GM12878 (cell line): ENCODE data around the gene CACNA1B. TPM values are rescaled to one million over a fixed set of nuclear protein-coding genes. Genes with fewer than 3 reads are reported as not detected.

Experiments
- ATAC-seq: fragments of 200-7000 bp; cut with Tn5 transposase; 3 replicates; pipeline ENCODE4 v1.9.1; 2020; ENCODE audit warnings: mild to moderate bottlenecking, moderate library complexity
- BruUV-seq: library from RNA; stranded (reverse); fragments of 400-500 nt; replicated peaks from 2 replicates; lab custom pipeline; 2021; lab: Mats Ljungman, UMichigan
- CTCF ChIA-PET: fragments of 300-600 bp; sonication (Branson Sonifier 250); formaldehyde crosslinking; extraction: SDS; loops from one replicate; lab custom pipeline; 2021; ENCODE audit warnings: inconsistent platforms; lab: Yijun Ruan, JAX
- POLR2A ChIA-PET: fragments of 350-600 bp; formaldehyde crosslinking; extraction: SDS; loops from one replicate; lab custom pipeline; 2021; ENCODE audit warnings: inconsistent platforms; lab: Charles Lee
- RAD21 ChIA-PET: fragments of 300-600 bp; sonication (Branson Sonifier 250); formaldehyde crosslinking; loops from one replicate; lab custom pipeline; 2023; ENCODE audit warnings: antibody characterized with exemption; ENCODE audit not compliant: unreplicated experiment; lab: Charles Lee
- SMC1A ChIA-PET: fragments of 300-600 bp; sonication (Branson Sonifier 250); formaldehyde crosslinking; loops from one replicate; lab custom pipeline; 2023; ENCODE audit not compliant: unreplicated experiment, uncharacterized antibody; lab: Charles Lee
- DNase-seq: peaks from one replicate; pipeline ENCODE4 v3.0.0-alpha.2; 2011; ENCODE audit warnings: low read depth, low spot score
- FAIRE-seq: peaks from 3 replicates; lab custom pipeline; 2011; peaks lifted over from hg19 to GRCh38; lab: Jason Lieb, UNC
- H2AFZ ChIP-seq: 2 replicates; pipeline ENCODE4 v1.6.0; 2011; ENCODE audit warnings: low read depth, low read length, control low read depth; ENCODE audit not compliant: control insufficient read depth
- H3K27ac ChIP-seq: 2 replicates; pipeline ENCODE4 v1.5.1; 2011; ENCODE audit warnings: control low read depth; ENCODE audit not compliant: control insufficient read depth, insufficient read depth
- H3K27me3 ChIP-seq, 2 experiments: replicated peaks in 1 of 2; 2 replicates each; pipeline versions ENCODE4 v1.6.0 to v1.6.1; 2011; ENCODE audit warnings: low read length in 1 of 2; ENCODE audit not compliant: control insufficient read depth in 2 of 2, insufficient read depth in 2 of 2
- H3K36me3 ChIP-seq, 2 experiments: 2 replicates each; pipeline ENCODE4 v1.5.1; 2011; ENCODE audit warnings: low read length in 1 of 2; ENCODE audit not compliant: control insufficient read depth in 2 of 2, insufficient read depth in 2 of 2
- H3K4me1 ChIP-seq: 2 replicates; pipeline ENCODE4 v1.6.1; 2011; ENCODE audit warnings: mild to moderate bottlenecking, low read length, moderate library complexity, mixed read lengths; ENCODE audit not compliant: control insufficient read depth, insufficient read depth
- H3K4me2 ChIP-seq: 2 replicates; pipeline ENCODE4 v1.6.0; 2011; ENCODE audit warnings: control low read depth; ENCODE audit not compliant: control insufficient read depth, insufficient read depth
- H3K4me3 ChIP-seq: fragments of 200-600 bp; sonication (generic); 2 replicates; pipeline ENCODE4 v1.5.1; 2016
- H3K79me2 ChIP-seq: 2 replicates; pipeline ENCODE4 v1.6.0; 2011; ENCODE audit warnings: low read length; ENCODE audit not compliant: control insufficient read depth, insufficient read depth
- H3K9ac ChIP-seq: 2 replicates; pipeline ENCODE4 v1.8.0; 2011; ENCODE audit warnings: low read length, control low read depth, mixed read lengths; ENCODE audit not compliant: control insufficient read depth, insufficient read depth
- H3K9me3 ChIP-seq: replicated peaks from 3 replicates; pipeline ENCODE4 v1.5.1; 2011; ENCODE audit warnings: mild to moderate bottlenecking, low read length; ENCODE audit not compliant: control insufficient read depth, insufficient read depth
- H4K20me1 ChIP-seq: 2 replicates; pipeline ENCODE4 v1.6.0; 2011; ENCODE audit not compliant: control insufficient read depth, insufficient read depth
- BMI1 ChIP-seq: fragments of 450-650 bp; IDR thresholded peaks from 2 replicates; pipeline ENCODE4 v1.6.1; 2016; ENCODE audit warnings: mild to moderate bottlenecking, moderate library complexity, borderline replicate concordance
- GABPA ChIP-seq: IDR thresholded peaks from 2 replicates; pipeline ENCODE4 v1.6.1; 2014; ENCODE audit warnings: antibody characterized with exemption, low read depth, mild to moderate bottlenecking, inconsistent platforms
- SRF ChIP-seq, 2 experiments: IDR thresholded peaks; 2 replicates each; pipeline ENCODE4 v1.6.1; 2011; ENCODE audit warnings: low read depth in 2 of 2, low read length in 2 of 2, mild to moderate bottlenecking in 1 of 2, moderate library complexity in 1 of 2
- TAF1 ChIP-seq: IDR thresholded peaks from 2 replicates; pipeline ENCODE4 v1.6.1; 2011; ENCODE audit warnings: mild to moderate bottlenecking, low read depth, low read length, borderline replicate concordance
- WGBS: methylation state at CpG from one replicate; pipeline ENCODE4 v1.1.6; 2016; ENCODE audit warnings: low lambda C conversion rate; ENCODE audit not compliant: insufficient replicate concordance, insufficient coverage; ENCODE audit errors: missing lambda C conversion rate; 5-methylcytosine and 5-hydroxymethylcytosine counted together
- in situ Hi-C: fragments of 300-500 bp; cut with MboI; formaldehyde crosslinking; loops from 9 replicates; pipeline ENCODE4 v1.14.3; 2018; ENCODE audit warnings: mixed read lengths
- intact Hi-C: fragments of 100-400 bp; cut with micrococcal nuclease; formaldehyde crosslinking; loops from one replicate; pipeline ENCODE4 v1.14.2; 2022; ENCODE audit not compliant: unreplicated experiment
- polyA plus RNA-seq, 11 experiments: library from polyadenylated mRNA; depleted of rRNA in 4 of 11; unstranded in 6 of 11; stranded (reverse) in 5 of 11; fragments of >200 nt; fragmentation: Nextera tagmentation in 4 of 11; fragmentation: Illumina TruSeq in 1 of 11; extraction: Ambion mirVana in 4 of 11; extraction: Trizol in 1 of 11; gene quantifications; 1 replicate in 1 of 11; 2 replicates in 10 of 11; pipeline versions ENCODE4 v1.2.1 to v1.2.3, GENCODE V29; 2011 to 2016; ENCODE audit warnings: inconsistent platforms in 2 of 11, missing spikeins in 2 of 11, low read depth in 1 of 11
- total RNA-seq, 4 experiments: library from RNA; depleted of rRNA in 3 of 4; stranded (reverse); fragments of >200 nt in 3 of 4; fragmentation: Illumina TruSeq in 1 of 4; extraction: Trizol in 1 of 4; gene quantifications; 2 replicates each; pipeline versions ENCODE4 v1.2.1 to v1.2.3, GENCODE V29; 2013 to 2021
- TF ChIP-seq, protein P1 (sequence below): IDR thresholded peaks from 2 replicates; pipeline ENCODE4 v1.6.1; 2011; ENCODE audit warnings: low read depth, mild to moderate bottlenecking, low read length, moderate library complexity, borderline replicate concordance; ENCODE audit errors: extremely low read depth
- TF ChIP-seq, protein P2 (sequence below): IDR thresholded peaks from 2 replicates; pipeline ENCODE4 v1.6.1; 2012; ENCODE audit warnings: low read length, inconsistent platforms
- TF ChIP-seq, protein P3 (sequence below): fragments of 450-650 bp; formaldehyde crosslinking; IDR thresholded peaks from 2 replicates; pipeline ENCODE4 v1.4.0; 2022; ENCODE audit warnings: mild to moderate bottlenecking, moderate library complexity

CACNA1B gene
- total and polyA plus RNA-seq, 10 of the 15 experiments (the other 5 are each of a cell fraction or from before 2014, with no cell fraction given) = 0.01 to 0.03 (median 0.01) TPM; not detected in 7

DNA sequence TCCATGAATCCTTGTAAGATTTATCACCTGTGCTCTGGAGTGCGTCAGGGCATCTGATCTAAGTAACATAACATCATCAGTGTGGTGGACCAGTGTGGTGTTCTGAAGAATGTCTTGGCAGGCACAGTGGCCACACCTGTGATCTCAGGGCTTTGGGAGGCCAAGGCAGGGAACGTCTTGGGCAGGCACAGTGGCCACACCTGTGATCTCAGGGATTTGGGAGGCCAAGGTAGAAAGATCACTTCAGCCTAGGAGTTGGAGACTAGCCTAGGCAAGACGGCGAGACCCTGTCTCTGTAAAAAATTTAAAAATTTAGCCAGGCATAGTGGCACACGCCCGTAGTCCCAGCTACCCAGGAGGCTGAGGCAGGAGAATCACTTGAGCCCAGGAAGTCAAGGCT, 185.5 kb downstream of the CACNA1B start:
- 39% methylated on average over 6 of the region's 6 CpGs for WGBS
- SMC1A ChIA-PET = no interaction called here
- H3K4me1 ChIP-seq = no peaks in the 10 kb centered on the region
- BruUV-seq = no TSS peak
- CTCF ChIA-PET = no interaction called here
- no peaks in the 10 kb centered on the region for H3K9me3 ChIP-seq
- no peaks in the 10 kb centered on the region for H3K79me2 ChIP-seq
- H3K27ac ChIP-seq = no peak overlapping the region
- POLR2A ChIA-PET = no interaction called here
- DNase-seq = no peak
- intact Hi-C loops = no loop called here
- no peak overlapping the region for H3K4me3 ChIP-seq
- no peaks in the 10 kb centered on the region for H4K20me1 ChIP-seq
- TF ChIP-seq TAF1 (no peak), SRF (IDR thresholded peaks at IDR 0.05; ENCODE audit: low read depth in 2 of 2, low read length in 2 of 2) (no peak), BMI1 (no peak), GABPA (no peak)
- TF ChIP-seq, protein P1, sequence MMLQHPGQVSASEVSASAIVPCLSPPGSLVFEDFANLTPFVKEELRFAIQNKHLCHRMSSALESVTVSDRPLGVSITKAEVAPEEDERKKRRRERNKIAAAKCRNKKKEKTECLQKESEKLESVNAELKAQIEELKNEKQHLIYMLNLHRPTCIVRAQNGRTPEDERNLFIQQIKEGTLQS = no peak
- TF ChIP-seq, protein P2, sequence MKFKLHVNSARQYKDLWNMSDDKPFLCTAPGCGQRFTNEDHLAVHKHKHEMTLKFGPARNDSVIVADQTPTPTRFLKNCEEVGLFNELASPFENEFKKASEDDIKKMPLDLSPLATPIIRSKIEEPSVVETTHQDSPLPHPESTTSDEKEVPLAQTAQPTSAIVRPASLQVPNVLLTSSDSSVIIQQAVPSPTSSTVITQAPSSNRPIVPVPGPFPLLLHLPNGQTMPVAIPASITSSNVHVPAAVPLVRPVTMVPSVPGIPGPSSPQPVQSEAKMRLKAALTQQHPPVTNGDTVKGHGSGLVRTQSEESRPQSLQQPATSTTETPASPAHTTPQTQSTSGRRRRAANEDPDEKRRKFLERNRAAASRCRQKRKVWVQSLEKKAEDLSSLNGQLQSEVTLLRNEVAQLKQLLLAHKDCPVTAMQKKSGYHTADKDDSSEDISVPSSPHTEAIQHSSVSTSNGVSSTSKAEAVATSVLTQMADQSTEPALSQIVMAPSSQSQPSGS = no peak
- TF ChIP-seq, protein P3, sequence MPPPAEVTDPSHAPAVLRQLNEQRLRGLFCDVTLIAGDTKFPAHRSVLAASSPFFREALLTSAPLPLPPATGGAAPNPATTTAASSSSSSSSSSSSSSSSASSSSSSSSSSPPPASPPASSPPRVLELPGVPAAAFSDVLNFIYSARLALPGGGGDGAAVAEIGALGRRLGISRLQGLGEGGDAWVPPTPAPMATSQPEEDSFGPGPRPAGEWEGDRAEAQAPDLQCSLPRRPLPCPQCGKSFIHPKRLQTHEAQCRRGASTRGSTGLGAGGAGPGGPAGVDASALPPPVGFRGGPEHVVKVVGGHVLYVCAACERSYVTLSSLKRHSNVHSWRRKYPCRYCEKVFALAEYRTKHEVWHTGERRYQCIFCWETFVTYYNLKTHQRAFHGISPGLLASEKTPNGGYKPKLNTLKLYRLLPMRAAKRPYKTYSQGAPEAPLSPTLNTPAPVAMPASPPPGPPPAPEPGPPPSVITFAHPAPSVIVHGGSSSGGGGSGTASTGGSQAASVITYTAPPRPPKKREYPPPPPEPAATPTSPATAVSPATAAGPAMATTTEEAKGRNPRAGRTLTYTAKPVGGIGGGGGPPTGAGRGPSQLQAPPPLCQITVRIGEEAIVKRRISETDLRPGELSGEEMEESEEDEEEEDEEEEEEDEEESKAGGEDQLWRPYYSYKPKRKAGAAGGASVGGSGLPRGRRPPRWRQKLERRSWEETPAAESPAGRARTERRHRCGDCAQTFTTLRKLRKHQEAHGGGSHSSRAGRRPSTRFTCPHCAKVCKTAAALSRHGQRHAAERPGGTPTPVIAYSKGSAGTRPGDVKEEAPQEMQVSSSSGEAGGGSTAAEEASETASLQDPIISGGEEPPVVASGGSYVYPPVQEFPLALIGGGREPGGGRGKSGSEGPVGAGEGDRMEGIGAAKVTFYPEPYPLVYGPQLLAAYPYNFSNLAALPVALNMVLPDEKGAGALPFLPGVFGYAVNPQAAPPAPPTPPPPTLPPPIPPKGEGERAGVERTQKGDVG (CRISPR knock-in tag) = no peak
- TF ChIP-seq, all 136 proteins: peak for 0
- Histone ChIP-seq H2AFZ (no peak overlapping the region), H3K9ac (no peak overlapping the region), H3K27me3 (0 out of 4 replicates have a peak, but pooled peaks cover 0 to 1% of the 10 kb centered on the region in 2 experiments), H3K36me3 (no peaks in the 10 kb centered on the region), H3K4me2 (no peak overlapping the region)
- RAD21 ChIA-PET = no interaction called here
- FAIRE-seq (no peak), ATAC-seq (no peak)
- in situ Hi-C loops = no loop called here
